SK-N-MC (cell line): ENCODE data around the gene HINT1.

ENCODE experiments used
- EZH2 ChIP-seq: fragments of 200-600 bp; sonication (generic); IDR thresholded peaks from one replicate; pipeline ENCODE4 v1.6.1; 2017; ENCODE audit warnings: antibody characterized with exemption
- POLR2AphosphoS5 ChIP-seq: IDR thresholded peaks from 2 replicates; pipeline ENCODE4 v1.6.1; 2012; ENCODE audit warnings: mild to moderate bottlenecking, low read depth, low read length, borderline replicate concordance

DNA sequence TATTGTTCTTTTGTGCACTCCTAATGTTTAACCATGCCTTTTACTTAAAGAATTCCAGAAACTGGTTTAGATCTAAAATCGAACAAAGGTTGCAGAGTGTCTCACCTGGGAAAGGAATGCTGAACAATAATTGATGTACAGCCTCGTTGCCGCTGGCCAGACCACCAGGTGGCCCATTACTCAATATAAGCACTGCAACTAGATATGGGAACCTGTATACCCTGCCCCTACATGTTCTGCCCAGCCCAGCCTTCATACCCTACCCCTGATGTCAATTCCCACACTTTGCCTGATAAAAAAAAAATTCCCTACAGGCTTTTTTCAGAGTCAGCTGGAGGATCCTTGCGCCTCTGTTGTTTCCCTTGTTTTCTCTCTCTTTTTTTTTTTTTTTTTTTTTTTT, 13.8 kb downstream of the HINT1 start:
- TF ChIP-seq EZH2 (no peak), POLR2AphosphoS5 (no peak)
